Measurements from ENCODE around the gene PPARG. TPM values are rescaled to one million over a fixed set of nuclear protein-coding genes. Genes with fewer than 3 reads are reported as not detected.
"Not testable (repeated sequence)": the region's sequence is repeated elsewhere in the genome, so short reads cannot be mapped to it uniquely, and the experiment has no call there.

PPARG gene
- polyA plus RNA-seq, 6 donors from 2014 or later: not detected

DNA sequence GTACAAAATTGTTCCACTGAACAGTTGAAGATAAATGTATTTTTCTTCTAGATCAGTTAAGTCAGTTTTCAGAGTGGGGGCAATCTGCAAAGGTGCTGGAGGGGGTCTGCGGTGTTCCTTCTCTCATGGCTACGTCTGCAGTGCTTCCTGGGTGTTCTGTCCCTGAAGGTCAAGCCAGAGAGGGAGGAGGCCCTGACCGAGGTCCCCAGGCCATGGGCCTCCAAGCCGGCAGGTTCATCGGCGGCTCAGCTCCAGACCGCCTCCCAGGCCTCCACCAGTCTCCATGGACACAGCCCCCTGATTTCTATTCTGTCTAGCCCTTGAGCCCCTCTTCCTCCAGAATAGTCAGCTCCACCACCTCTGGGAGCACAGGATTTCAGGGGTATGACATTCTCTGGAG lies 166.9 kb downstream of the PPARG start:
- Mint-ChIP-seq H3K4me1 (no peaks in the 10 kb centered on the region), H3K4me3 (no peak overlapping the region), H3K27me3 (peaks cover 0 to 27% (median 10%) of the 10 kb centered on the region in 3 donors), H3K27ac (no peak overlapping the region), H3K9me3 (peaks cover 0 to 1% (median 0%) of the 10 kb centered on the region in 7 donors), H3K36me3 (peaks cover 0 to 3% of the 10 kb centered on the region in 2 donors)
- ATAC-seq (ENCODE audit: low read depth in 2 of 2) (no peak), DNase-seq (no peak)

DNA sequence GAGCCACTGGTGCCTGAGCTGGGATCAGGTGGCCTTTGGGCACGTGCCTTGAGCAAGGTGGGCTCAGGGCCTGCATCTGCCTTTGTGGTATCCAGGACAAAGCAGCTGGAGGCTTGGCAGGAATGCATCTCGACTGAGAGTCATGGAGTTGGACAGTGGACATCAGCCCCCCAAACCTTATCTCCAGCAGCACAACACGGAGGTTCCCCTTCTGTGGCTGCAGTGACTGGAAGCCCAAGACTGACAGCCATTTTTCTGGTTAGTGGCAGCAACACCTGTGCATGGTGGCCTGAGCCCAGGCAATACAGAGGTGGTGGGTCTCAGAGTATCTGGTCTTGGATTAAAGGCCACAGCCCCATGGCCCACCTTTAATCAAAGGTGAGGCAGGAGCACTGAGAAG lies 167.6 kb downstream of the PPARG start:
- H3K36me3 Mint-ChIP-seq: peaks cover 0 to 7% of the 10 kb centered on the region in 2 donors
- ATAC-seq (ENCODE audit: low read depth in 2 of 2): no peak
- no peak for DNase-seq
- H3K4me1 Mint-ChIP-seq: no peaks in the 10 kb centered on the region
- H3K9me3 Mint-ChIP-seq: peaks cover 0 to 1% (median 0%) of the 10 kb centered on the region in 7 donors
- H3K4me3 Mint-ChIP-seq: peak overlapping the region in 1 of 8 donors; percentile 2
- H3K27me3 Mint-ChIP-seq: peaks cover 0 to 32% (median 10%) of the 10 kb centered on the region in 3 donors
- H3K27ac Mint-ChIP-seq: peak overlapping the region in 2 of 6 donors; percentile 51 to 56

DNA sequence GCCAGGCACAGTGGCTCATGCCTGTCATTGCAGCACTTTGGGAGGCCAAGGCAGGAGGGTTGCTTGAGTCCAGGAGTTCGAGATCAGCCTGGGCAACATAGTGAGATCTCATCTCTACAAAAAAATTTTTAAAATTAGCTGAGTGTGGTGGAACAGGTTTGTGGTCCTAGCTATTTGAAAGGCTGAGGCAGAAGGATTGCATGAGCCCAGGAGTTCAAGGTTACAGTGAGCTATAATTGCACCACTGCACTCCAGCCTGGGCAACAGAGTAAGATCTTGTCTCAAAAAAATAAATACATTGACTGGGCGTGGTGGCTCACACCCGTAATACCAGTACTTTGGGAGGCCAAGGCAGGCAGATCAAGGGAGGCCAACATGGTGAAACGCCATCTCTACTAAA lies 168.5 kb downstream of the PPARG start:
- peak overlapping the region in 2 of 6 donors; percentile 44 to 72 for H3K27ac Mint-ChIP-seq
- not testable (repeated sequence) for ATAC-seq (ENCODE audit: low read depth in 2 of 2); DNase-seq; H3K36me3 Mint-ChIP-seq; H3K9me3 Mint-ChIP-seq; H3K4me1 Mint-ChIP-seq; H3K4me3 Mint-ChIP-seq
- H3K27me3 Mint-ChIP-seq: peaks cover 0 to 32% (median 10%) of the 10 kb centered on the region in 3 donors

DNA sequence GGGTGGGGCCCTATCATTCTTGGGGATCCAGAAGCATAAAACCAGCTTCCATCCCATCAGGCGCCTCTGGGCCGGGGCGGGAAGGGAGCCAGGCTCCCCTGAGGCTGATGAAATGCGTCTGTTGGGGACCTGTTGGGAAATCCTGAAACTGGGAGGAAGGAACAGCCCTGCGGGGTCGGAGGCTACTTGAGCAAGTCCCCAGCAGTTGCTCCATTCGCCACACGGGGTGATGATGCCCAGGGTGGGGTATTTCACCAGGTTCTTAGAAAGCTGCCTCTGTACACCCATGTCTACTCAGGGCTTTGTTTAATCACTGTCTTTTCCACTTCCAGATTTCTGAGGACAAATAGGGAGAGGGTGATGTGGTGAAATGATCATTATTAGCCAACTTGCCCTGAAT lies 170.0 kb downstream of the PPARG start:
- Mint-ChIP-seq H3K4me3 (no peak overlapping the region), H3K4me1 (peaks cover 0 to 4% (median 3%) of the 10 kb centered on the region in 3 donors), H3K27ac (no peak overlapping the region), H3K27me3 (peaks cover 0 to 32% (median 10%) of the 10 kb centered on the region in 3 donors), H3K36me3 (peaks cover 0 to 7% of the 10 kb centered on the region in 2 donors), H3K9me3 (no peaks in the 10 kb centered on the region)
- ATAC-seq (ENCODE audit: low read depth in 2 of 2): no peak
- no peak for DNase-seq

DNA sequence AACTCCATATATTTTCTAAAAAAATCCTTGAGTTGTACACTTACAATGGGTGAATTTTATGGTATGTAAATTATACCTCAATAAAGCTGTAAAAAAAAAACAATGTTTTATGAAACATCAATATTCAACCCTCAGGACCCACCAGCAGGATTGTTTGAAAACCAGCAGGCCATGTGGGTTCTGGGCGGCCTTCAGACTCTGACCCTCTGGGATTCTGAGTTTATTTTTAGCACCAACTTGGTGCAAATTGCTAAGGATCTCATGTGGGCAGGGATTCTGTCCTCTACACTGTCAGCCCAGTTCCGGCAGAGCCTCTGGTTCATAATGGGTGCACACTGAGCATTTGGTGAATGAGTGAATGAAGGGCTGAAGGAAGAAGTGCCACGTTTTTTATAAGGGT lies 171.3 kb downstream of the PPARG start:
- Mint-ChIP-seq H3K9me3 (no peaks in the 10 kb centered on the region), H3K27me3 (peaks cover 4 to 32% (median 10%) of the 10 kb centered on the region in 3 donors), H3K36me3 (peaks cover 0 to 7% of the 10 kb centered on the region in 2 donors), H3K4me1 (peaks cover 0 to 4% (median 3%) of the 10 kb centered on the region in 3 donors), H3K4me3 (no peak overlapping the region), H3K27ac (no peak overlapping the region)
- ATAC-seq (ENCODE audit: low read depth in 2 of 2): no peak
- DNase-seq: no peak

DNA sequence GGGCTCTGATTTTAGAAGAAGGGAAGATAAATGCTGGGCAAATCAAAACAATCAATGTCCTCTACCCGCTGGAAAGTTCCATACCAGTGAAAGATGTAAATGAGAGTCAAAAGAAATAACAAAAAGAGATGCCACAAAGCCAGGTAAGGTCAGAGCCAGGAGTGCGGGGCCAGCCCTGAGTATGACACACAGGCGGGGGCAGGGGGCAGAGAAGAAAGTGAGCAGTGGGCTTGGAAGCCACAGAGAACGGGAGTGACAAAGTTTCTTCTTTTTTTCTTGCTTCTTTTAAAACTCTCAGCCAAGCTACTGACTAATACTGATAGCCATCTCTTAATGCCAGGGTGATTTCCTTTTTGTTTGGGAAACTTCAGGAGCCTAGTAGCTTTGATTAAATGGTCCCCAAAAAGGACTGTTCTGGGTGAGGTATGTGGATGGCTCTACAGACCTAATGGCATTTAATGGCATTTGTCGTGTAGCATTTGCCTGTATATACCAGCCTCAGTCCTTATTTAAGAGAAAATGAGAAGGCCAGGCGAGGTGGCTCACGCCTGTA lies 172.3 kb downstream of the PPARG start:
- DNase-seq (no peak), ATAC-seq (ENCODE audit: low read depth in 2 of 2) (no peak)
- Mint-ChIP-seq H3K4me1 (peaks cover 0 to 4% (median 3%) of the 10 kb centered on the region in 3 donors), H3K27me3 (peaks cover 4 to 32% (median 9%) of the 10 kb centered on the region in 3 donors), H3K4me3 (no peak overlapping the region), H3K27ac (no peak overlapping the region), H3K36me3 (peaks cover 0 to 7% of the 10 kb centered on the region in 2 donors), H3K9me3 (no peaks in the 10 kb centered on the region)

DNA sequence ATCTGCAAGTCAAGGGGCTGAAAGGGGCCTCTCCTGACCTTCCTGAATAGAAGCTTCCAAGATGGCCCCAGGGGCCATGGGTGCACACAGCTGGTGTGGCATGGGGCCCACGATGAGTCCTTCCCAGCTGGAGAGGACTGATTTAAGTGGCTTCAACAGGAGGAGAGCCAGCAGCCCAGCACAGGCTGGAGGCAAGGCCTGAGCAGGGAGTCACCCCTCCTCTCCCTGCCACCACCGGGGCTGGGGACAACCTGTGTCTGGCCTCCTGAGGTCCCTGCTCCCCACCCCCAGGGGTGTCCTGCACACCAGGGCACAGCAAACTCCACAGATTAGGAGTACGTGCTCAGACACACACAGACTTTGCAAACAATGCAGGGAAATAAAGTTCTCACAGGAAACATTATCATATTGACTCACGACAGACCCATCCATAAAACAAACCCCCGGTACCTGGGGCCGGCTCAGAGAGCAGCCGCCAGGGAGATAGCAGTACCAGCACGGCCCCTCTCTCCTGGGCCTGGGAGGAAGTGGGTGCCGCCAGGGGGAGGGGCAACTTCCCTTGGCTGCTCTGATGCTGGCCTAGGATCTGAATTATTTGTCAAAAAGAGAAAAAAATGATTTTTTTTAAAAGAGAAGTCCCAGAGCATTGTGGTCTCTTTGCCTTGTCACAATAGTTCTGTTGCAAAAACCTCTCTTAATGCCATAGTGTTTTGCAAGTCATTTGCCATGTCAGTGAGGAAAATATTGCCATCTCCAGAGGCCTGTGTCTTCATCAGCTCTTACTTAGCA lies 173.5 kb downstream of the PPARG start:
- Mint-ChIP-seq H3K4me1 (peaks cover 0 to 4% (median 3%) of the 10 kb centered on the region in 3 donors), H3K9me3 (no peaks in the 10 kb centered on the region), H3K27ac (peak overlapping the region in 1 of 6 donors; percentile 79), H3K27me3 (peaks cover 4 to 21% (median 6%) of the 10 kb centered on the region in 3 donors), H3K4me3 (no peak overlapping the region), H3K36me3 (peaks cover 0 to 7% of the 10 kb centered on the region in 2 donors)
- no peak for DNase-seq
- no peak for ATAC-seq (ENCODE audit: low read depth in 2 of 2)

DNA sequence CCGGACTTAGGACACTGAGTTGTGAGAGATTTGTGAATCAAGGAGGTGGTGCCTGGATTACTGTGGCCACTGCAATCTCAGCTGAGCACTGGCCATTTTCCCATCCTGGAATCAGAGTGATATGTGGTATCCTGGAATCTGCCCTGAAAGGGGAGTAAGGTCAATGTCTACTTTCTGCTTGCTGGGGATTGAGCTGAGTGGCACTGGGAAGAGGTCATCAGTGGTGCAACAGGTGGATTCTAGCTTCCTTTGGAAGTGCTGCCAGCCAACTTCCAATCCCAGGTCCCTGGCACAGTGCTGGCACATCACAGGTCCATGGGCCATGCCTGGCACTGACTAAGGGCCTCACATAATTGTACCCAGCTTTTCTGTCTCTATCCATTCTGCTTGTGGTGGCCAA lies 174.8 kb downstream of the PPARG start:
- peaks cover 0 to 4% (median 3%) of the 10 kb centered on the region in 3 donors for H3K4me1 Mint-ChIP-seq
- H3K36me3 Mint-ChIP-seq: peaks cover 0 to 7% of the 10 kb centered on the region in 2 donors
- H3K4me3 Mint-ChIP-seq: no peak overlapping the region
- no peak overlapping the region for H3K27ac Mint-ChIP-seq
- ATAC-seq (ENCODE audit: low read depth in 2 of 2) (no peak), DNase-seq (no peak)
- no peaks in the 10 kb centered on the region for H3K9me3 Mint-ChIP-seq
- H3K27me3 Mint-ChIP-seq: peaks cover 4 to 19% (median 5%) of the 10 kb centered on the region in 3 donors

DNA sequence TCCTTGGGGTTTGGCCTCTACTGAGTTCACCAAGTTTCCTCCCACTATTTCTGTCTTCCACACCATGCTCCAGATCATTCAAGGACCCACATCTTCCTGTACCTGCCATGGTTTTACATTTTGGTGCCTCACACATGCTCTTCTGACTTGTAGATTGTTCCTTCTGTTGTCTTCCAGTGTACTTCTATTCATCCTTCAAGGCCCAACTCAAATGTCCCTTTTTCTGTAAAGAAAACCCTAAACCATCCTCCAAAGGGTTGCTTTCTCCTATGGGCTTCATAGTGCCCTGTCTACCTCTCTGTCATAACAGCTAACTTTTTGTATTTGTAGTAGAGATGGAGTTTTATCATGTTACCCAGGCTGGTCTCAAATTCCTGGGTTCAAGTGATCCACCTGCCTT lies 175.3 kb downstream of the PPARG start:
- H3K4me3 Mint-ChIP-seq: no peak overlapping the region
- no peak overlapping the region for H3K27ac Mint-ChIP-seq
- H3K4me1 Mint-ChIP-seq: peaks cover 0 to 4% (median 3%) of the 10 kb centered on the region in 3 donors
- peaks cover 0 to 7% of the 10 kb centered on the region in 2 donors for H3K36me3 Mint-ChIP-seq
- H3K27me3 Mint-ChIP-seq: peaks cover 4 to 21% (median 6%) of the 10 kb centered on the region in 3 donors
- no peaks in the 10 kb centered on the region for H3K9me3 Mint-ChIP-seq
- no peak for DNase-seq
- no peak for ATAC-seq (ENCODE audit: low read depth in 2 of 2)

DNA sequence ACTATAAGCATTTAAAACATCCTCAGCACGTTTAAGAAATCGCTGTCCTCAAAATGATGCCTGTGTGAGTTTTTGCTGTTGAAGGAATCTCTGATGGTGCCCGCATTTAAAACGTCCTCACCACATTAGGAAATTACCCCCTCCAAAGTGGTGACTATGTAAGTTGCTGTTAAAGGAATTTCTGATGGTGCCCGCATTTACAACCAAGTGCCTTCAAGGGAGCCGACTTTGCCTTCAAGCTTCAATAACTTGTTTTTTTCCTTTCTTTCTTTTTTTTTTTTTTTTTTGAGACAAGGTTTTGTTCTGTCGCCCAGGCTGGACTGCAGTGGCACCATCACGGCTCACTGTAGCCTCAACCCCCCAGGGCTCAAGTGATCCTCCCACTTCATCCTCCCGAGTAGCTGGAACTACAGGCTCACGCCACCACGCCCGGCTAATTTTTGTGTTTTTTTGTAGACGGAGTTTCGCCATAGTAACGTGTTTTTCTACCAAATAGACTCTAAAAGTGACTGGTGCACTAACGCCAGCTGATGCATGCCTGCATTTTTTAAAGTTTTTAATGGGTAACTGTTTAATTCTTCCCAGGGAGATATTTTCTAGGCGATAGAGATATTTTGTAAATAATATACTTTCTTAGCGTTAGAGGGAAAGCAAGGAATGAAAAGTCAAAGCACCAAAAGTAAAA lies 176.4 kb downstream of the PPARG start:
- H3K27me3 Mint-ChIP-seq: peaks cover 4 to 19% (median 6%) of the 10 kb centered on the region in 3 donors
- ATAC-seq (ENCODE audit: low read depth in 2 of 2): no peak
- H3K27ac Mint-ChIP-seq: no peak overlapping the region
- H3K36me3 Mint-ChIP-seq: peaks cover 0 to 7% of the 10 kb centered on the region in 2 donors
- H3K4me1 Mint-ChIP-seq: peaks cover 0 to 4% (median 3%) of the 10 kb centered on the region in 3 donors
- no peak for DNase-seq
- no peak overlapping the region for H3K4me3 Mint-ChIP-seq
- H3K9me3 Mint-ChIP-seq: no peaks in the 10 kb centered on the region

DNA sequence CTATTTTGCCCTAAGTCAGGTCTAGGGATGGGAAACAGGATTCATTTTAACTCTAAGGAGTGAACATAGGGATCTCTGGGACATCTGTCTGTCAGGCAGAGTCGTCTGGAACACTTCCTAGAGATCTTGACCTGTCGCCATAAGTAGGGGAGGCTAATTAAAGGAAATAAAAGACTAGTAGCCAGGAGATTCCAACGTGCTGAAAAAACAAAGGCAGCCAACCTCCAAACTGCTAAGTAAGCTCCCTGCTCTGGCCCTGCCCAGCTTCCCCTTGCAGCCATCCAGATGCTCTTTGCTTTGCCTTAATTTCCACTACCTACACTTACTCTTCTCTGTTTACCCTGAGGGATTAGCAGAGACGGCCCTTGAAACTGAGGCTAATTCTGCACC lies 177.0 kb downstream of the PPARG start:
- ATAC-seq (ENCODE audit: low read depth in 2 of 2) (no peak), DNase-seq (no peak)
- Mint-ChIP-seq H3K4me3 (peak overlapping the region in 1 of 8 donors; percentile 73), H3K4me1 (peaks cover 0 to 4% (median 3%) of the 10 kb centered on the region in 3 donors), H3K36me3 (peaks cover 0 to 3% of the 10 kb centered on the region in 2 donors), H3K27ac (no peak overlapping the region), H3K27me3 (peaks cover 4 to 14% (median 6%) of the 10 kb centered on the region in 3 donors), H3K9me3 (no peaks in the 10 kb centered on the region)

DNA sequence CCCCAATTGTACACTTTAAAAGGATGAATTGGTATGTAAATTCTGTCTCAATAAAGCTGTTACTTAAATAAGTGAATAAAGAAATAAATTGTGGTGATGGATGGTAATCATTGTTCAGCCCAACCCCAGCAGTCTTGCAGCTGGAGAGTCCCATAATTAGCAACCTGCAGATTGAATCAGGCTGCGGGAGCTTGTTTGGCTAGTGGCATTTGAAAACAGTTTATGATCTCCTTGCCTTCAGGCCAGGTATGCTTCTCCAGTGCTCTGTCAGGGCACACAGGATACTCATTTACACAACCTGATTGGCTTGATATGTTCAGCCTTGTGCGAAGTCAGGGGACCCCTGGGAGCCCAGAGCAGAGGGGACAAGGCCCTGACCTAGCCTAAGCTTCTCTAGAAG lies 178.9 kb downstream of the PPARG start:
- DNase-seq (no peak), ATAC-seq (ENCODE audit: low read depth in 2 of 2) (no peak)
- H3K4me1 Mint-ChIP-seq: no peaks in the 10 kb centered on the region
- H3K36me3 Mint-ChIP-seq: no peaks in the 10 kb centered on the region
- H3K9me3 Mint-ChIP-seq: no peaks in the 10 kb centered on the region
- no peak overlapping the region for H3K27ac Mint-ChIP-seq
- peaks cover 9 to 15% (median 9%) of the 10 kb centered on the region in 3 donors for H3K27me3 Mint-ChIP-seq
- H3K4me3 Mint-ChIP-seq: no peak overlapping the region

DNA sequence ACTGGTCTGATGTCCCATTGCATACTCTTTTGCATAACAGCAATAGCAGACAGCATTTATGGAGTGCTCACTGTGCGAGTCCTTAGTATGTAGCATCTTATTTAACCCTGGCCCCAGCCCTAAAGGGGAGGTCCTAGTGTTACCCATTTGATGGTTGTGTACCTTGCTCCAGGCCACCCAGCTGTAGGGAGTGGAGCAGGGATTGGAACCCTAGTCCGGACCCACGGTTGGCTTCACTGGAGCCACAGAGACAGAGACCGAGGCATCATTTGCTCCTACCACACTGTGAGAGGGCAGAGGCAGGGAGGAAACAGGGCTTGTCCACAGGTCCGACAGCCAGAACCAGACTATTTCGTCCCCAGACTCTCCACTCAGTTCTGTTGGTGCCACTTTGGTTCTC lies 179.4 kb downstream of the PPARG start:
- ATAC-seq (ENCODE audit: low read depth in 2 of 2): no peak
- Mint-ChIP-seq H3K27ac (no peak overlapping the region), H3K4me1 (no peaks in the 10 kb centered on the region), H3K36me3 (no peaks in the 10 kb centered on the region), H3K4me3 (no peak overlapping the region), H3K27me3 (peaks cover 9 to 15% (median 9%) of the 10 kb centered on the region in 3 donors), H3K9me3 (no peaks in the 10 kb centered on the region)
- DNase-seq: no peak

Measured in naive B cell (primary cell).